SH-SY5Y (cell line): Measurements from ENCODE around the gene JMJD4.

Source experiments
- GATA2 ChIP-seq: IDR thresholded peaks from 2 replicates; pipeline ENCODE4 v1.6.1; 2011; ENCODE audit warnings: mild to moderate bottlenecking, low read depth, low read length
- GATA3 ChIP-seq: IDR thresholded peaks from 2 replicates; pipeline ENCODE4 v1.6.1; 2011; ENCODE audit warnings: low read depth, mild to moderate bottlenecking, low read length, moderate library complexity

GRCh38 chr1:227709451-227709850, 25.7 kb downstream of the JMJD4 start:
- TF ChIP-seq GATA3 (no peak), GATA2 (no peak)
